Measurements from ENCODE around the gene APLN. TPM values are rescaled to one million over a fixed set of nuclear protein-coding genes. Genes with fewer than 3 reads are reported as not detected.
A peak's percentile ranks its signal among the peaks of the same experiment; 100 is the strongest.

The APLN gene
- total RNA-seq, 1 donor from 2014 or later = 9.3 TPM

GRCh38 chrX:129661369-129661768 is 6.6 kb upstream of the APLN start:
- no peak for DNase-seq (ENCODE audit: low read depth in 2 of 2)

- no peak for DNase-seq (ENCODE audit: low read depth in 2 of 2)
Measured at GRCh38 chrX:129659861-129660260, 5.1 kb upstream of the APLN start.

- no peak for DNase-seq (ENCODE audit: low read depth in 2 of 2)
Measured at GRCh38 chrX:129659141-129659540, 4.4 kb upstream of the APLN start.

GRCh38 chrX:129658429-129658828 is 3.7 kb upstream of the APLN start:
- DNase-seq (ENCODE audit: low read depth in 2 of 2) = no peak

- DNase-seq (ENCODE audit: low read depth in 2 of 2) = peak in 1 of 2 donors; percentile 45
Measured at GRCh38 chrX:129655547-129656249, 942 bp upstream of the APLN start.

- peak in 1 of 2 donors; percentile 27 for DNase-seq (ENCODE audit: low read depth in 2 of 2)
Measured at GRCh38 chrX:129653971-129654651, 645 bp downstream of the APLN start.

- DNase-seq (ENCODE audit: low read depth in 2 of 2) = no peak
Measured at GRCh38 chrX:129653181-129653970, 1.4 kb downstream of the APLN start.

- no peak for DNase-seq (ENCODE audit: low read depth in 2 of 2)
Measured at GRCh38 chrX:129652565-129653169, 2.1 kb downstream of the APLN start.

GRCh38 chrX:129651756-129652564 is 2.8 kb downstream of the APLN start:
- no peak for DNase-seq (ENCODE audit: low read depth in 2 of 2)

- DNase-seq (ENCODE audit: low read depth in 2 of 2) = no peak
Measured at GRCh38 chrX:129650821-129651510, 3.8 kb downstream of the APLN start.

GRCh38 chrX:129650183-129650689 is 4.5 kb downstream of the APLN start:
- no peak for DNase-seq (ENCODE audit: low read depth in 2 of 2)

- no peak for DNase-seq (ENCODE audit: low read depth in 2 of 2)
Measured at GRCh38 chrX:129649268-129650182, 5.2 kb downstream of the APLN start.

- DNase-seq (ENCODE audit: low read depth in 2 of 2) = no peak
Measured at GRCh38 chrX:129648514-129649267, 6.1 kb downstream of the APLN start.

- no peak for DNase-seq (ENCODE audit: low read depth in 2 of 2)
Measured at GRCh38 chrX:129647418-129648410, 7.0 kb downstream of the APLN start.

GRCh38 chrX:129646566-129647417 is 8.0 kb downstream of the APLN start:
- DNase-seq (ENCODE audit: low read depth in 2 of 2) = no peak

GRCh38 chrX:129642641-129643040 is 12.1 kb downstream of the APLN start:
- DNase-seq (ENCODE audit: low read depth in 2 of 2) = peak in 1 of 2 donors; percentile 61

All from lung microvascular endothelial cell (primary cell).